ENCODE results near the gene SEMA3E.

DNA sequence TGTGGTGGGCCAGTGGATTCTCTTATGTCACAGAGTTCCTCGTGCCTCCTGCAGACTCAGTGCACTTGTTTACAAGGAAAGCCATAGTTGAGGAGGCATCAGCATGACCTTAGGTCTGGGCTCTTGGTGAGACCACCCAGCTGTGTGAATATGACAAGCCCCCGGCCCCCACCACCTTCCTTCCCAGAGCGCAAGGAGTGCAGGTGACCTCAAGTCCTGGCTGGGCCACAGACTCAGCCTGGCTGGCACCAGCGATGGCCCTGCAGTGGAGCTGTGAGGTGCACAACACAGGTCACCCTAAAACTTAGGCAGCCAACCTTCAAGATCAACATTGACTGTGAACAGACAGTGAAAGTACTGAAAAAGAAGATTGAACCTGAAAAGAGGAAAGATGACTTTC is 14.2 kb upstream of the SEMA3E start:
- TF ChIP-seq EZH2 (IDR thresholded peaks at IDR 0.05; ENCODE audit: borderline replicate concordance) (no peak), EZH2phosphoT487 (IDR thresholded peaks at IDR 0.05; ENCODE audit: low read depth, severe bottlenecking, unreplicated experiment) (no peak)
- TF ChIP-seq, protein P1, sequence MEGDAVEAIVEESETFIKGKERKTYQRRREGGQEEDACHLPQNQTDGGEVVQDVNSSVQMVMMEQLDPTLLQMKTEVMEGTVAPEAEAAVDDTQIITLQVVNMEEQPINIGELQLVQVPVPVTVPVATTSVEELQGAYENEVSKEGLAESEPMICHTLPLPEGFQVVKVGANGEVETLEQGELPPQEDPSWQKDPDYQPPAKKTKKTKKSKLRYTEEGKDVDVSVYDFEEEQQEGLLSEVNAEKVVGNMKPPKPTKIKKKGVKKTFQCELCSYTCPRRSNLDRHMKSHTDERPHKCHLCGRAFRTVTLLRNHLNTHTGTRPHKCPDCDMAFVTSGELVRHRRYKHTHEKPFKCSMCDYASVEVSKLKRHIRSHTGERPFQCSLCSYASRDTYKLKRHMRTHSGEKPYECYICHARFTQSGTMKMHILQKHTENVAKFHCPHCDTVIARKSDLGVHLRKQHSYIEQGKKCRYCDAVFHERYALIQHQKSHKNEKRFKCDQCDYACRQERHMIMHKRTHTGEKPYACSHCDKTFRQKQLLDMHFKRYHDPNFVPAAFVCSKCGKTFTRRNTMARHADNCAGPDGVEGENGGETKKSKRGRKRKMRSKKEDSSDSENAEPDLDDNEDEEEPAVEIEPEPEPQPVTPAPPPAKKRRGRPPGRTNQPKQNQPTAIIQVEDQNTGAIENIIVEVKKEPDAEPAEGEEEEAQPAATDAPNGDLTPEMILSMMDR (IDR thresholded peaks at IDR 0.05; ENCODE audit: poor library complexity): no peak
